ENCODE results near the gene SYTL5.

DNA sequence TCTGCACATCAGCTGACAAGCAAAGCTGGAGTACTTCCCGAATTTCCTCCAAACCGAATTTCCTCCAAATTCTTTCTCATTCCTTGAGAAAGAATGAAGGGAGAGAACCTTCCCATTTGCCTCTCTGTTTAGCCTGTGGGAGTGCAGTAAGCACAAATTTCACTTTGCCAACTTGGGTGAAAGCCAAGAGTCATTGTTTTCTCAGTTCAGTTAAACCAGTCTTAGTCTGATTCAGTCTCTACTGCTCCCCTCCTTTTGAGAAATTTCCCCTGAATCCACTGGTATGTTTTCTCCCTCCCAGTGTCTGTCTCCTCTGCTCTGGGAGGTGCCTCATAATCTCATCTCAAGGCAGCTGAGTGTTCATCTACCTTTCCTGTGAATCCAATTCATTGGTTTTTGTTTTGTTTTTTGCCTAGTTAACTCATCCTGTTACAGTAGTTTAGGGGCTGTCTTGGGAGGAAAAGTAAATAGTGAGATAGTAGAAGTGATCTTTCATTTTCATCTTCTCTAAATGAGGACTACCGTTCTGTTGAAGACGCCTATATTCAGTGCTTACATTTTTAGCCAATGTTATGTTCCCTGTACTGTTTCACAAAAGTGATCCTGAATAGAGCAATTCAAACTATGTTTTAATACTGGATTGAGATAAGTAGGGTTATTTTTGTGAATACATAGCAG is 49.0 kb downstream of the SYTL5 start:
- TF ChIP-seq CTCF (IDR thresholded peaks at IDR 0.05): no peak
- no peak for TF ChIP-seq POLR2A (IDR thresholded peaks at IDR 0.05)
- TF ChIP-seq POLR2AphosphoS5 (IDR thresholded peaks at IDR 0.05): no peak
